Breast epithelium (tissue), 3 donors: Measurements from ENCODE around the gene ATP5PO.

Experiments used
- POLR2AphosphoS5 ChIP-seq, 3 donors: sonication (generic); formaldehyde crosslinking; IDR thresholded peaks; one replicate each; pipeline ENCODE4 v1.6.1; 2017; ENCODE audit warnings: antibody characterized with exemption in 3 of 3
- TF ChIP-seq, protein P1 (sequence below), 3 donors: fragments of 450-650 bp; IDR thresholded peaks; one replicate each; pipeline ENCODE4 v1.5.1; 2016 to 2017; ENCODE audit warnings: antibody characterized with exemption in 3 of 3, mild to moderate bottlenecking in 3 of 3, moderate library complexity in 3 of 3

GRCh38 chr21:33914188-33914587 is 1.4 kb downstream of the ATP5PO start:
- TF ChIP-seq, protein P1, sequence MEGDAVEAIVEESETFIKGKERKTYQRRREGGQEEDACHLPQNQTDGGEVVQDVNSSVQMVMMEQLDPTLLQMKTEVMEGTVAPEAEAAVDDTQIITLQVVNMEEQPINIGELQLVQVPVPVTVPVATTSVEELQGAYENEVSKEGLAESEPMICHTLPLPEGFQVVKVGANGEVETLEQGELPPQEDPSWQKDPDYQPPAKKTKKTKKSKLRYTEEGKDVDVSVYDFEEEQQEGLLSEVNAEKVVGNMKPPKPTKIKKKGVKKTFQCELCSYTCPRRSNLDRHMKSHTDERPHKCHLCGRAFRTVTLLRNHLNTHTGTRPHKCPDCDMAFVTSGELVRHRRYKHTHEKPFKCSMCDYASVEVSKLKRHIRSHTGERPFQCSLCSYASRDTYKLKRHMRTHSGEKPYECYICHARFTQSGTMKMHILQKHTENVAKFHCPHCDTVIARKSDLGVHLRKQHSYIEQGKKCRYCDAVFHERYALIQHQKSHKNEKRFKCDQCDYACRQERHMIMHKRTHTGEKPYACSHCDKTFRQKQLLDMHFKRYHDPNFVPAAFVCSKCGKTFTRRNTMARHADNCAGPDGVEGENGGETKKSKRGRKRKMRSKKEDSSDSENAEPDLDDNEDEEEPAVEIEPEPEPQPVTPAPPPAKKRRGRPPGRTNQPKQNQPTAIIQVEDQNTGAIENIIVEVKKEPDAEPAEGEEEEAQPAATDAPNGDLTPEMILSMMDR (IDR thresholded peaks at IDR 0.05) = no peak
- no peak for TF ChIP-seq POLR2AphosphoS5 (IDR thresholded peaks at IDR 0.05)
